ENCODE data around the gene ECEL1.
A peak's percentile ranks its signal among the peaks of the same experiment; 100 is the strongest.
"Not testable (repeated sequence)": the region's sequence is repeated elsewhere in the genome, so short reads cannot be mapped to it uniquely, and the experiment has no call there.

The ECEL1 gene

DNA sequence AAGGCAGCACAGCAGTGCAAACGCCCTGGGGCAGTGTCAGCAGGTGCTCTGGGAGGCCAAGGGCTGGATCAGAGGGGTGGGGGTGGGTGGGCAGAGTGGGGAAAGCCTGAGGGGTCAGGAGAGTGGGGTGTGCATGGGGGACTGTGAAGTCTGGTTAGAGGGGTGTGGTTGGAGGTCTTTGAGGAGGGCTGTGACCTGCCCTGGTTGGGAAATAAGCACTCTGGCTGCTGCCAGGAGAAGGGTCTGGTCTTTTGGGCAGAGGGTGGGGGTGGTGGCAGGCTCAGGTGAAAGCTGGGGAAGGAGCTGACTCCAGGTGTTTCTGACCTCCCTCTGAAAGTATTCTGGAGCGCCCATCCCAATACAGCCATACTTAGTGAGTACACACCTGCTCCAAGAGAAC, 27.5 kb downstream of the ECEL1 start:
- no peak for DNase-seq (ENCODE audit: low read depth in 1 of 2, low spot score in 1 of 2)

DNA sequence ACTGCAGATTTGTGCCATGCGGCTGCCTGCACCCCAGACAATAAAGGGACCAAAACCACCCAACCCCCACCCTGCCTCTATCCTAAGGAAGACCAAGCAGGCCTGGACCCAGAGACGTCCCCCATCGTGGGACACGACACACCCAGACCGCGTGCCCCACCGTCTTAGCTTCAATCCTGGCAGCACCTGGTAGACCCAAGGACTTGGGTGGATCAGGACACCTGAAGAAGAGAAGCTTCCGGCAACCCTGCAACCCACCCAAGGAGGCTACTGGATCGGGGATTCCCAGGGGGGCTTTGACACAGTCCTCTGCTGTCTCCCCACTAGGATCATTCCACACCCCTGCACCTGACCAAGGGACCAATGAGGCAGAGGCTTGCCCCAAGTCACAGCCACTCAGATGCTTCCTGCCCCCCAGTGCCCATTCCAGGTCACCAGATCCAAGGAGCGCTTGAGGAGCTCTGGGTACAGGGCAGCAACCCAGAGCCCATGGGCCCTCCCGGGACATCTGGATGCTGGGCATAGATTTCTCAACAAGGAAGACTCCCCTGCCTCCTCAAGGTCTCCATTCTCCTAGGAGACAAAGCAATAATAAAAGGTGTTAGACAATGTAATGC, 28.1 kb downstream of the ECEL1 start:
- DNase-seq (ENCODE audit: low read depth in 1 of 2, low spot score in 1 of 2), result no peak

DNA sequence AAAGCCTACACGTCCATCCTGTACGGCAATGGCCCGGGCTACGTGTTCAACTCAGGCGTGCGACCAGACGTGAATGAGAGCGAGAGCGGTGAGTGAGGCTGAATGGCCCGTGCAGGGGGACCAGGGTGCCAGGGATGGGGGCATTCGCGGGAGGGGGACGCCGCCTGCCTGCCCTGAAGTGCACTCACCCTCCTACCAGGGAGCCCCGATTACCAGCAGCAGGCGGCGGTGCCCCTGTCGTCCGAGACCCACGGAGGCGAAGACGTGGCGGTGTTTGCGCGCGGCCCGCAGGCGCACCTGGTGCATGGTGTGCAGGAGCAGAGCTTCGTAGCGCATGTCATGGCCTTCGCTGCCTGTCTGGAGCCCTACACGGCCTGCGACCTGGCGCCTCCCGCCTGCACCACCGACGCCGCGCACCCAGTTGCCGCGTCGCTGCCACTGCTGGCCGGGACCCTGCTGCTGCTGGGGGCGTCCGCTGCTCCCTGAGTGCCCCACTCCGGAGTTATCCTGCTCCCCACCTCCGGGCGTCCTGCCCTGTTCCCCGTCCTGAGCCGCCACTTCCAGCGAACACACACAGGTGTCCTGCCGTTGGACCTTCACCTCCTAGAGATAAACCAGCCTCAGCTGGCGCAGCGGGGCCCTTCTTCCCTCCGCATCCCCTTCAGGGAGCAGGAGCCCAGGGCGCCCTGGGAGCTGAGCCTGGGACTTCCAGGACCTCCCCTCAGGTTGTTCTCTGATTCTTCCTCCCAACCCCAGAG, 28.8 kb downstream of the ECEL1 start:
- DNase-seq (ENCODE audit: low read depth in 1 of 2, low spot score in 1 of 2), result no peak

DNA sequence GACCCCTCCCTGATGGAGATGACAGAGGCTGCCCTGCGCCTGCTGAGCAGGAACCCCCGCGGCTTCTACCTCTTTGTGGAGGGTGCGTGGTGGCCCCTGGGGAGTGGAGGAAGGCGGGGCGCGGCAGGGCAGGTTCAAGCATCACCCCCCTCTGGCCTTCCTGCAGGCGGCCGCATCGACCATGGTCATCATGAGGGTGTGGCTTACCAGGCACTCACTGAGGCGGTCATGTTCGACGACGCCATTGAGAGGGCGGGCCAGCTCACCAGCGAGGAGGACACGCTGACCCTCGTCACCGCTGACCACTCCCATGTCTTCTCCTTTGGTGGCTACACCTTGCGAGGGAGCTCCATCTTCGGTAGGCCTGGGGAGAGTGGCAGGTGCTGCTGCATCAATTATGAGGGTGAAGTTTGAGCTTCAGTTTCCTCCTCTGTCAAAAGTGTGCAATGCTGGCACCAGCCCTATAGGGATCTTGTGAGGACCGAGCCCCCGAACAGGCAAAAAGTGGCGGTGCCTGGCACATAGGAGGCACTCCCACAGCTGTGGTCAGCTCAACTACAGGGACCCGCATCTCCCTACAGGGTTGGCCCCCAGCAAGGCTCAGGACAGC, 29.5 kb downstream of the ECEL1 start:
- DNase-seq (ENCODE audit: low read depth in 1 of 2, low spot score in 1 of 2), result no peak

DNA sequence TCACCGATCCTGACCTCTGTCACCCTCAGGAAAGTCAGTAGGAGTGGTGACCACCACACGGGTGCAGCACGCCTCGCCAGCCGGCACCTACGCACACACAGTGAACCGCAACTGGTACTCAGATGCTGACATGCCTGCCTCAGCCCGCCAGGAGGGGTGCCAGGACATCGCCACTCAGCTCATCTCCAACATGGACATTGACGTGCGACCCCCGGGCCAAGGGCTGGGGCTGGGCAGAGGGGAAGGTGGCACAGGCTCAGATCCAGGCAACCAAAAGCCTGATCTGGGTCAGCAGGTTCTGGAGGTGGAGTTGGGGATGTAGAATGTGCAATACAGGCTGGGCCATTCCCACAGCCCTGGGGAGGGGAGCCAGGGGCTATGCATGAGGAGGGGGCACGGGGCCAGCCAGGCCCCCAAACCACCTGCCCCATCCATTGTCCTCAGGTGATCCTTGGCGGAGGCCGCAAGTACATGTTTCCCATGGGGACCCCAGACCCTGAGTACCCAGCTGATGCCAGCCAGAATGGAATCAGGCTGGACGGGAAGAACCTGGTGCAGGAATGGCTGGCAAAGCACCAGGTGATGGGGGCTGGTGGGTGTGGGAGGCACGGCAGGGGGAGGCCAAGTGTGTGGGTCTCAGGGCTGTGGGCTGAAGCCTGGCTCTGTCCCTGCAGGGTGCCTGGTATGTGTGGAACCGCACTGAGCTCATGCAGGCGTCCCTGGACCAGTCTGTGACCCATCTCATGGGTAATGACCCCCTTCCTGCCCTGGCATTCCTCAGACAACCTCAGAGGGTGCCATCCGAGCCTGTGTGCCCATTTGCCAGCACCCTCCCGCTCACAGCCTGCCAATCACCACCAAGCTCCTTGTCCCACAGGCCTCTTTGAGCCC, 30.3 kb downstream of the ECEL1 start:
- no peak for DNase-seq (ENCODE audit: low read depth in 1 of 2, low spot score in 1 of 2)

DNA sequence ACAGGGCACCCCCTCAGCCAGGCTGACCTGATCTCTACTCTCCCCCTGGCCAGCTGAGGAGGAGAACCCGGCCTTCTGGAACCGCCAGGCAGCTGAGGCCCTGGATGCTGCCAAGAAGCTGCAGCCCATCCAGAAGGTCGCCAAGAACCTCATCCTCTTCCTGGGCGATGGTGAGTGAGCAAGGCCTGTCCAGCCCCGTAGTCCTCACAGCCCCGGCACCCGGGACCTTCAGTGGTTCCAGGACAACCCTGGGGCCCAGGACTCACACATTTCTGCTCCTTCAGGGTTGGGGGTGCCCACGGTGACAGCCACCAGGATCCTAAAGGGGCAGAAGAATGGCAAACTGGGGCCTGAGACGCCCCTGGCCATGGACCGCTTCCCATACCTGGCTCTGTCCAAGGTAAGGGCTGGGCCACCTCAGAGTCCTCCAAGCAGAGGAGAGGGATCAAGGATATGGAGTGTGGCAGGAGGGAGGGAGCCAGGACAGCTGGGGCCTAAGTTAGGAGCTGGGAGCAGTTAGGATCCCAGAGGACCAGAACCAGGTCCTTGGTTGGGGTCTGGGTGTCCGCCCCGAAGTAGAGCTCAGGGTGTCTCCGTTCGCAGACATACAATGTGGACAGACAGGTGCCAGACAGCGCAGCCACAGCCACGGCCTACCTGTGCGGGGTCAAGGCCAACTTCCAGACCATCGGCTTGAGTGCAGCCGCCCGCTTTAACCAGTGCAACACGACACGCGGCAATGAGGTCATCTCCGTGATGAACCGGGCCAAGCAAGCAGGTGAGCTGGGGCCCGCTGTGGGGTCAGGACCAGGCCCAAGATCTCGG, 31.1 kb downstream of the ECEL1 start:
- no peak for DNase-seq (ENCODE audit: low read depth in 1 of 2, low spot score in 1 of 2)

DNA sequence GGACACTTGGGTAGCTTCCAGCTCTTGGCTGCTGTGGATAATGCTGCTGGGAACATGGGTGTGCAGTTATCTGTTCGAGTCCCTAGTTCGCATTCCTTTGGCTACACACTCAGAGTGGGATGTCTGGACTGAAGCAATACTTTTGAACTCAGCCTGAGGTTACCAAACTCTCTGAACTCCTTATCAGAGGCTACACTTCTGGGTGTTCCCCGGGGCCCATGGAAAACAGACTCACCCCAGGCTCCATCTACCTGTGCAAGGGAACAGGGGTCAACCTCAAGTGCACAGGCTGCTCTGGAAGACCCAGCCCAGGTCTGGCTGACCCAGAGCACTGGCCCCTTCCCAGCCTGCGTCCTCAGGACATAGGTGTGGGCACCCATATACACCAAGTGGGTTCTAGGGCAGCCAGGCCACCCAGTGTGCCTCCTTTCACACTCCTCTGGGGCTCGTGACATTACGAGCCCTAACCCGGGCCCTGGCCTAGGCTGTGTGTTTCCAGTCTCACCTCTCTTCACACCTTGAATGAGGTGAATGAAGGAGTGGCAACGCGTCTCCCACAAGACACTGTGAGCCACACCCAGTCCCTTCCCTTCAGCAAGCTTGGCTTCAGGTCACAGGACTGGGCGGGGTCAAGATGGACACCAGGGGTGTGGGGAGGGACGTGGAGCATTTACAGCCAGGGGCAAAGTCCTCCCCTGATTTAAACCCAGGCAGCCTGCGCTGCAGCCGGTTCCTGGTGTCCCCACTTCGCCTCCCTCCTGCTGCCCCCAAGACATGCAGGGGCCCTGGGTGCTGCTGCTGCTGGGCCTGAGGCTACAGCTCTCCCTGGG, 32.0 kb downstream of the ECEL1 start, which contains the start of gene ALPI:
Gene ALPI, plus strand, starts transcription at position 728 of the 830 bp plus-strand sequence. Its CDS starts 47 bp downstream, at position 775.
- DNase-seq (ENCODE audit: low read depth in 1 of 2, low spot score in 1 of 2), result no peak

DNA sequence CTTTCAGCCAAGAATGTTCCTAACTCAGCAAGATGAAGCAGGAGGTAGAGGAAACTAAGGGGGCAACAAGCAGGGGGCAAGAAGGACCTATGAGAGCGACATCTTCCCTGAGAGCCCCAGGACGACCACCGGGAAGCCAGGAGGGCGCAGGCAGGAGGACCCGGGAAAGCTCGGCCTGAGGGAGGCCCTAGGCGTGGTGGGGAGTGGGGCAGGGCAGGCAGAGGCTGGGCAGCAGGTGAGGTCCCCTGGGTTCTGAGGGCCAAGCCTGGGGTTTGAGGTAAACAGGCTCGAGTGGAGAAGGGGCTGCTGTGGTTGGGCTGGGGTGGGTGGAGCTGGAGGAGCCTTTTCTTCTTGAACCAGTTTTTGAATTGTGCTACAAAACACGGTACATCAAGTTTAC, 33.0 kb downstream of the ECEL1 start:
- no peak for DNase-seq (ENCODE audit: low read depth in 1 of 2, low spot score in 1 of 2)

DNA sequence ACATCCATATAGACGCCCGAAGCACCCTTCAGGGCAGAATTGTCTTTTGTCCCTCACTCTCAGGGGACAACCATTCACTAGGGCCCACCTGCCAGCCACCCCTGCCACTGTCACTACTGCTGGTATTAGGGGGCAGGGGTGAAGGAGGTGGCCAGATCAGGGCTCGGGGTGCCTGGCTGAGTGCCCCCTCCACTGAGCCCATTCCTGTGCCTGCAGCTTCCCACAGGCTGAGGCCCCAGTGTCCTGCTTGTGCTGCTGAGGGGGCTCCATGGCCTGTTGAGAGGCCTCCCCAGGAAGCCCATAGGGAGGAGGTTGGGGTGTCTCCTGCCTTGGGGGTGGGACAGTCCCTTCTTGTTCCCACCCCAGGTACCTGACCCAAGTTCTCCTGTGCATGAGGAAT, 36.0 kb downstream of the ECEL1 start:
- DNase-seq (ENCODE audit: low read depth in 1 of 2, low spot score in 1 of 2), result not testable (repeated sequence)

DNA sequence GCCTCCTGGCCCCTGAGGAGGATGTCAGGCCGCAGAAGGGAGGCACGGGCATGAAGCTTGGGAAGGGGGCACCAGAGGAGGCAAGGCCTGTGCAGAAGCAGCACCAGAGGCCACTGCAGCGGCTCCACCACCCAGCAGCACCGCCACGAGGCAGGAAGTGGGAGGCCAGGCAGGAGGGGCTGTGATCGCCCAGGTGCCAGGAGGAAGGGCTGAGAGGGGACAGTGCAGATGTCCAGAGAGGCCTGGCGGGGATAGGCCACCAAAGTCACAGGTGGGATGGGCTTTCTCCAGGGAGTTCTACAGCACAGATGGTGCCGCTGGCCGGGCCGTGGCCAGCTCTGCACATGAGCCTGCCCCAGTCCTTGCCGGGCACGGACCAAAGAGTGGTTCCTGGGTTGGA, 37.7 kb downstream of the ECEL1 start:
- no peak for DNase-seq (ENCODE audit: low read depth in 1 of 2, low spot score in 1 of 2)

DNA sequence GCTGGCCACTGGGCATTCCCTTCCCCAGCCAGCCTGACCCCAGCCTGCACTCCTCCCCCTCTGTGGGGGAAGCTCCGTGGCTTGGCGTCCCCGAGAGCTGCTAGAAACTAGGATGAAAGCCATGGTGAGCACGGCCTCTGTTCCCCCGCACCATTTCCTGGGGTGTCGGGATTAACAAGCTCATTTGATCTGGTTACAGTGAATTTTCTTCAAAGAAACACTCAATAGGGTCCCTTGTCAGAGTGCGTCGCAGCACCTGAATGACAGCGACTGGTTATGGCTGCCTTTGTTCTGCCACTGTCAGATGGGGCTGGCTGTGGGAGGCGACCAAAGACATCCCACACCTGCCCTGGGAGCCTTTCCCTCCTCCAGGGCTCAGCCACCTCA, 39.3 kb downstream of the ECEL1 start:
- no peak for DNase-seq (ENCODE audit: low read depth in 1 of 2, low spot score in 1 of 2)

DNA sequence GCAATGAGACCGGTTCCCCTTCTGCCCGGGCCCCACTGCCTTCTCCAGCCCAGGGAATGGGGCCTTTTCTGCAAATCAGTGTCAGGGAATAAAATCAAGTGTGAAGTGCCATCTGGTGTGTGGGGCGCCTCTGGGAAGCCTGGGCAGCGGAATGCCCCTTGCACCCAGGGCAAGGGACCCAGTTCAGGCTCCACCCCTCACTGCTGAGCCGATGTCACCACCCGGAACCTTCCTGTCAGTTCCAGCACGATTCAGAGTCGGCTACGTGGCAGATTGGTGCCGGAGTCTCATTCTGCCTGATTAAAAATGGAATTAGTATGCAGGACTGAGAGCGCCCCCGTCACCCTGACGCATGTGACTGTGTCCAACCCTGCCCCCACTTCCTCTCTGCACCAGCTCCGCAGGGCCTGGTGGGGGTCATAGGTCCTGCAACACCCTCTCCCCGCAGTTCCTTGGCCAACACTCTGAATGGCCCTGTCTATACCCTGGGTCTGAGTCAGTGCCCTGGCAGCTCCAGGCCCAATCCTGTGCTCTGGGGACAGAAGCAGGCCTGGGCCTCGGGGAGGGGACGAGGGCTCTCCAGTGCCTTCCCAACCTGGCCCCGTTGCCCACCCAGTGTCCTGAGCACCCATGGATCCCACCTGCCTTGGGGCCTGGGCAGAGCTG, 39.9 kb downstream of the ECEL1 start:
- DNase-seq (ENCODE audit: low read depth in 1 of 2, low spot score in 1 of 2), result no peak

DNA sequence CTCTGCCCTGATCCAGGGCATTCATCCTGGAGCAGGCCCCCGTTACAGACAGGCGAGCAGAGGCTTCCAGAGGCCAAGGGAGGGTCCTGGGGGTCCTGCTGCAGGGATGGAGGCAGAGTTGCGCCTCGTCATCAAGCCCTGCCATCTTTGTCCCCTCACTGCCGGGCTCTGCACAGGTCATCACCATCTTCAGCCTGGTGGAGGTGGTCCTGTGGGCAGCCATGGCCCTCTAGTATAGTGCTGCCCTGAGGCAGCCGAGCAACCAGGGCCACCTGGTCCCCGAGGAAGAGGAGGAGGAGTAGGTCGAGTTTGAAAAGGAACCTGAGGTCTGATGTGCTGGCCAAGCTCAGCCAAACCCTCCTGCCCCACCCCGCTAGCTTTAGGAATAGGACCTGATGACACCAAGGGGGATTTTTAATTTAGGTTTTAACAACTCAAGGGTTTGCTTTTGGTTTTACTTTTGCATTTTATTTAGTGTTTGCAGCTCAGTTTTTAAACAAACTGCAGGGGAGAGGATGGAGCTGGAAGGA, 40.5 kb downstream of the ECEL1 start:
- DNase-seq (ENCODE audit: low read depth in 1 of 2, low spot score in 1 of 2), result no peak

DNA sequence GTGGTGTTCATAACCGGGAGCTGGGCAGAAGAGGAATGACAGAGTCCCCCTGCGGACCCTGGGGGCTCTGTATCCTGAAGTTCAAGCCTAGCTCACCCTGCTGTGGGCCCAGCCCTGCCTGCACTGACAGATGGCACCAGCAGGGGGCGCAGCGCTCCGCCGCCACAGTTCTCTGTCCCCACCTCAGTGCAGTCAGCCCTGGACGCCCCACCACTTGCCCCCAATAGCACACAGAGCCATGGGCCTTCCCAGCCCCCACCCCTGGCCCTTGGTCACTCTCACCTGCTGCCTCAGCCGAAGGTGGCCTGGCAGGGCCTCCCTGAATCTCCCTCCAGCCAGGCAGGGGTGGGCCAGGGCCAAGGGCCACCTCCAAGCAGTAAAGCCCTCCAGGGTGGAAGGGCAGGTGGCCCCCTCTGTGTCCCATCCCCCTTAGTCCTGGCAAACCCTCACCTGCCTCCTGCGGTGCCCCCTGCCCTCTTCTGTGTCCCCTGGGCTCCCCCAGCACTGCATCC, 41.3 kb downstream of the ECEL1 start:
- DNase-seq (ENCODE audit: low read depth in 1 of 2, low spot score in 1 of 2), result not testable (repeated sequence)

DNA sequence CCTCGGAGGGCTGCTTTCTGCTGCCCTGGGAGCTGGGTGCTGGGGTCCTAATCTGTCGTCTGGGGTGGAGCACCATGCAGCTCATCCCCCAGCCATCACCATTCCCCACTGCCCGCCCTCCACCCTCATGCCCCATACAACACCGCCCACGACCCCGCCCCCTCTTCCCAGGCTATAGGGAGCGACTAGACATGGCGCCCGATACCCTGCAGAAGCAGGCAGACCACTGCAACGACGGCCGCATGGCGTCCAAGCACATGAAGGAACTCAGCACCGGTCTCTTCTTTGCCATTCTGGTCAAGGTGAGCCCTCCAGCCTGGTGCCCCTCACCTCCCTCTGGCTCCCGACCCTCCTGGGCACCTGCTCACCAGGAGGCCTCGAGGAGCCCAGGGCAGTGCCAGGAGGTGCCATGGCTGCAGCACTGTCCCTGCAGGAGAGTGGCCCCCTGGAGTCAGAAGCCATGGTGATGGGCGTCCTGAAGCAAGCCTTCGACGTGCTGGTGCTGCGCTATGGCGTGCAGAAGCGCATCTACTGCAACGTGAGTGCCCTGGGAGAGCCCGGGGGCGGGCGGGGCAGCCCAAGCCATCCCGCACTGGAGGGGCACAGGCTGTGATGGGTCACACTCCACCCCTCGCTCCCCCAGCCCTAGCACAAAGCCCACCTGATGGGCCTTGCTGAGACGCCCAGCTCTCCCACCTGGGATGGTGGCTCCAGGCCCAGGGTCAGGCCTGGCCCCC, 42.3 kb downstream of the ECEL1 start:
- DNase-seq (ENCODE audit: low read depth in 1 of 2, low spot score in 1 of 2), result not testable (repeated sequence)

DNA sequence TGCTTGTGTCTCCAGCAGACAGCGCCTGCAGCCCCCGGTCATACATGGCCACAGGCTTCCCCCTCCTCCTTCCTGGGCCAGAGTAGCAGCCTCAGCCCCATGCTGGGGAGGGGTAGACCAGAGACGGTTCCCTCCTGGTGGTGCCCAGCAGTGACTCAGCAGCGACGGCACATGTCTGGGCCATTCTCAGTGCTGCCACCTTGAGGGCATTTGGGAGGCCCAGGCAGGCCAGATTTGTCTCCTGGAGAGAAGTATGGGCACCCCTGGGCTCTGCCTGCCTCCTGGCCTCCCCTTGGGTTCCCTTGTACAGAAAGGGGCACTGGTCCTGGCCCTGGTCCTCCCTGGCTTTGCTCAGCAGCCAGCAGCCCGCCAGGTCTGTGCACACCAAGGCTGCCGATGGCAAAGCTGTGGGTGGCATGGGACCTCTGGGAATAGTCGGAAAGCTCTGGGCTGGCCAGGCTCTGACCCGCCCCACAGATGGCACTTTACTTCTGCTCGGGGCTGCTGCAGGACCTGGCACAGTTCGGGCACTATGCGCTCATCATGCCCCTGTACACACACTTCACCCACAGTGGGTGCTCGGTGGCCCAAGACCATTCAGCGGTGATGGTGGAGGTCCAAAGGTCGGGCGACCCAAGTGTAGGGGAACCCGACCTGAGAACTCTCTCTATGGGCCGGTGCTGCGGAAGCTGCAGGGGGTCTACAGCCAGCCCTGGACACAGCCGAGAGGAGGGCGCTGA, 43.1 kb downstream of the ECEL1 start:
- peak; percentile 48 to 65 for DNase-seq (ENCODE audit: low read depth in 1 of 2, low spot score in 1 of 2)

DNA sequence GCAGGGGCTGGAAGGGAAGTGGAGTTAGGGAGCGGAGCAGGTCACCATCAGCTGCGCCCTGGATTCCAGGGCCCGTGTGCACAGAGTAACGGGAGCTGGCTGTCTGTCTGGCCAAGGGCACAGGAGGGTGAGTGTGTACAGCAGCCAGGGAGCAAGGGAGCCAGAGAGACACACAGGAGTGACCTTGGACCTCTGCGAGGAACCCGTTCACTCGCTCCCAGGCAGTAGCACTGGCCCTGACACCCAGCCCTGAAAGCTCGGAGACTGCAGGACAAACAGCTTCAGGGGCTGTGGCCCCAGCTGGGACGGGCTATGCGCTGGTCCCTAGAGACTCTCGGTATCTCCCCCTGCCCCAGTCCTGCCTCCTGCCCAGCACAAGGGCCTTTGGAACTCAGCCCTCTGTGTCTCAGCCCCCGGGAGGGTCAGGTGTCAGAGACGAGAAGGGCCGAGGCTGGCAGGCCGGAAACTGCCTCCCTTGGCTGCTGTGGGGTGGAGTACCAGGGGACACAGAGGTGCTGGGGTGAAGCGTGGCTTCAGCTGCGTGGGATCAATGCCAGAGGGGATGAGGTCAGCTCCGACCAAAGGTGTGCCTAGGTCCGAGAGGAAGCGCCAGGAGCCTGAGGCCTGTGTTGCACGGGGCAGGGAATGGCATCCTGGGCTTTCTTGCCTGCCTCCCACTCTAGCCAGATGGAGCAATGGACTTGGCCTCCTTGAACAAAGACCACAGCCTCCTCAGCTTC, 43.8 kb downstream of the ECEL1 start:
- DNase-seq (ENCODE audit: low read depth in 1 of 2, low spot score in 1 of 2), result not testable (repeated sequence)
